Measurements from ENCODE around the gene PDSS2.
A peak's percentile ranks its signal among the peaks of the same experiment; 100 is the strongest.

PDSS2 gene

GRCh38 chr6:107132330-107132954, 326.9 kb downstream of the PDSS2 start:
- DNase-seq (ENCODE audit: low read depth): peak; percentile 50
- no peak overlapping the region for H3K4me3 ChIP-seq (ENCODE audit: low read depth, low read length)
- TF ChIP-seq POLR2A (IDR thresholded peaks at IDR 0.05; ENCODE audit: extremely low read depth, insufficient read length) (no peak), MAX (IDR thresholded peaks at IDR 0.05; ENCODE audit: low read depth, low read length) (no peak), MYC (IDR thresholded peaks at IDR 0.05; ENCODE audit: low read depth, low read length) (no peak)
- TF ChIP-seq, protein P1, sequence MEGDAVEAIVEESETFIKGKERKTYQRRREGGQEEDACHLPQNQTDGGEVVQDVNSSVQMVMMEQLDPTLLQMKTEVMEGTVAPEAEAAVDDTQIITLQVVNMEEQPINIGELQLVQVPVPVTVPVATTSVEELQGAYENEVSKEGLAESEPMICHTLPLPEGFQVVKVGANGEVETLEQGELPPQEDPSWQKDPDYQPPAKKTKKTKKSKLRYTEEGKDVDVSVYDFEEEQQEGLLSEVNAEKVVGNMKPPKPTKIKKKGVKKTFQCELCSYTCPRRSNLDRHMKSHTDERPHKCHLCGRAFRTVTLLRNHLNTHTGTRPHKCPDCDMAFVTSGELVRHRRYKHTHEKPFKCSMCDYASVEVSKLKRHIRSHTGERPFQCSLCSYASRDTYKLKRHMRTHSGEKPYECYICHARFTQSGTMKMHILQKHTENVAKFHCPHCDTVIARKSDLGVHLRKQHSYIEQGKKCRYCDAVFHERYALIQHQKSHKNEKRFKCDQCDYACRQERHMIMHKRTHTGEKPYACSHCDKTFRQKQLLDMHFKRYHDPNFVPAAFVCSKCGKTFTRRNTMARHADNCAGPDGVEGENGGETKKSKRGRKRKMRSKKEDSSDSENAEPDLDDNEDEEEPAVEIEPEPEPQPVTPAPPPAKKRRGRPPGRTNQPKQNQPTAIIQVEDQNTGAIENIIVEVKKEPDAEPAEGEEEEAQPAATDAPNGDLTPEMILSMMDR (IDR thresholded peaks at IDR 0.05; ENCODE audit: low read depth, low read length): peak; percentile 28

- TF ChIP-seq MAX (IDR thresholded peaks at IDR 0.05; ENCODE audit: low read depth, low read length) (no peak), POLR2A (IDR thresholded peaks at IDR 0.05; ENCODE audit: extremely low read depth, insufficient read length) (no peak), MYC (IDR thresholded peaks at IDR 0.05; ENCODE audit: low read depth, low read length) (no peak)
- TF ChIP-seq, protein P1 (IDR thresholded peaks at IDR 0.05; ENCODE audit: low read depth, low read length): no peak
- H3K4me3 ChIP-seq (ENCODE audit: low read depth, low read length): no peak overlapping the region
- no peak for DNase-seq (ENCODE audit: low read depth)
Measured at GRCh38 chr6:107129370-107129925, 329.9 kb downstream of the PDSS2 start.

- no peak for TF ChIP-seq MYC (IDR thresholded peaks at IDR 0.05; ENCODE audit: low read depth, low read length)
- TF ChIP-seq MAX (IDR thresholded peaks at IDR 0.05; ENCODE audit: low read depth, low read length): no peak
- TF ChIP-seq, protein P1 (IDR thresholded peaks at IDR 0.05; ENCODE audit: low read depth, low read length): no peak
- TF ChIP-seq POLR2A (IDR thresholded peaks at IDR 0.05; ENCODE audit: extremely low read depth, insufficient read length): no peak
- no peak overlapping the region for H3K4me3 ChIP-seq (ENCODE audit: low read depth, low read length)
- no peak for DNase-seq (ENCODE audit: low read depth)
Measured at GRCh38 chr6:107128577-107128976, 330.8 kb downstream of the PDSS2 start.

DNA sequence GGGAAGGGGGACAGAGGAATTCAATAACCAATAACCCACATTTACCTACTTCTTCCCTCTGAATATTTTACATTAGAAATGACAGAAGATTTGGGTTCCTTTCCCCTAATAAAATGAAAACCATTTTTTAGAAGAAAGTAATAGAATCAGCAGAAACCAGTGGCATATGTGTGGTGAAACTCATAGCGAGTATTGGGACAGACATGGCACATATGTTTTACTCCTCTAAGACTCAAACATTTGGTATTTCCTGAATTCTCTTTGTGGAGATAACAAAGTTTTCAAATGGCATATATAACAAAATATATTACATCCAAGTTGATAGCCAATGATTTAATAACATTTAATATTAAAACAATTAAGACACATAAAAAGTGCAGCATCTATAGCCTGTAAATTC, 331.2 kb downstream of the PDSS2 start:
- H3K4me3 ChIP-seq (ENCODE audit: low read depth, low read length): no peak overlapping the region
- DNase-seq (ENCODE audit: low read depth): no peak
- TF ChIP-seq, protein P1 (IDR thresholded peaks at IDR 0.05; ENCODE audit: low read depth, low read length): no peak
- TF ChIP-seq MYC (IDR thresholded peaks at IDR 0.05; ENCODE audit: low read depth, low read length) (no peak), MAX (IDR thresholded peaks at IDR 0.05; ENCODE audit: low read depth, low read length) (no peak), POLR2A (IDR thresholded peaks at IDR 0.05; ENCODE audit: extremely low read depth, insufficient read length) (no peak)

- no peak overlapping the region for H3K4me3 ChIP-seq (ENCODE audit: low read depth, low read length)
- no peak for DNase-seq (ENCODE audit: low read depth)
- TF ChIP-seq MYC (IDR thresholded peaks at IDR 0.05; ENCODE audit: low read depth, low read length) (no peak), POLR2A (IDR thresholded peaks at IDR 0.05; ENCODE audit: extremely low read depth, insufficient read length) (no peak), MAX (IDR thresholded peaks at IDR 0.05; ENCODE audit: low read depth, low read length) (no peak)
- TF ChIP-seq, protein P1 (IDR thresholded peaks at IDR 0.05; ENCODE audit: low read depth, low read length): no peak
Measured at GRCh38 chr6:107125771-107126170, 333.6 kb downstream of the PDSS2 start.
